AG04450 (cell line): ENCODE measurements around the gene CACNA1E. TPM values are rescaled to one million over a fixed set of nuclear protein-coding genes. Genes with fewer than 3 reads are reported as not detected.

ENCODE experiments used
- CTCF ChIA-PET: fragments of 300-600, 350-600 bp; formaldehyde crosslinking; extraction: SDS; loops from one replicate; lab custom pipeline; 2022; ENCODE audit warnings: antibody characterized with exemption, inconsistent platforms; lab: Charles Lee
- POLR2A ChIA-PET: fragments of 350-600 bp; formaldehyde crosslinking; extraction: SDS; loops from one replicate; lab custom pipeline; 2021; ENCODE audit warnings: antibody characterized with exemption, inconsistent platforms; lab: Yijun Ruan, JAX
- DNase-seq: peaks from one replicate; pipeline ENCODE4 v3.0.0-alpha.2; 2011; ENCODE audit warnings: low read depth, low spot score
- H3K27ac ChIP-seq: one replicate; pipeline ENCODE4 v1.5.1; 2012; ENCODE audit warnings: low read depth, low read length, control low read depth
- H3K27me3 ChIP-seq: one replicate; pipeline ENCODE4 v1.6.0; 2012; ENCODE audit warnings: low read length; ENCODE audit not compliant: control insufficient read depth, insufficient read depth
- H3K4me3 ChIP-seq: 2 replicates; pipeline ENCODE4 v1.5.1; 2011; ENCODE audit warnings: mild to moderate bottlenecking, low read depth, low read length, control low read depth
- H3K9me3 ChIP-seq: 2 replicates; pipeline ENCODE4 v1.5.1; 2012; ENCODE audit warnings: low read length; ENCODE audit not compliant: control insufficient read depth, insufficient read depth
- CTCF ChIP-seq: IDR thresholded peaks from 2 replicates; pipeline ENCODE4 v1.5.1; 2011; ENCODE audit warnings: low read depth, low read length, control low read depth, inconsistent platforms
- polyA plus RNA-seq: library from polyadenylated mRNA; depleted of rRNA; stranded (reverse); fragments of >200 nt; gene quantifications from 2 replicates; pipeline ENCODE4 v1.2.3, GENCODE V29; 2011

The CACNA1E gene
- polyA plus RNA-seq, 1 experiment = not detected

- CTCF ChIA-PET = no interaction called here
- peak; percentile 13; the same call in 1 of the 2 replicates for TF ChIP-seq CTCF
- no peaks in the 10 kb centered on the region for H3K27me3 ChIP-seq
- DNase-seq = no peak
- POLR2A ChIA-PET = no interaction called here
- no peak overlapping the region for H3K27ac ChIP-seq
- no peak overlapping the region for H3K4me3 ChIP-seq
- peaks cover 3% of the 10 kb centered on the region; the same call in 1 of the 2 replicates for H3K9me3 ChIP-seq
Observed at GRCh38 chr1:181587870-181588438, 104.6 kb downstream of the CACNA1E start.

GRCh38 chr1:181588631-181589030, 105.3 kb downstream of the CACNA1E start:
- ChIA-PET CTCF (no interaction called here), POLR2A (no interaction called here)
- peaks cover 3% of the 10 kb centered on the region; the same call in 1 of the 2 replicates for H3K9me3 ChIP-seq
- no peak for TF ChIP-seq CTCF
- no peak overlapping the region for H3K27ac ChIP-seq
- DNase-seq = no peak
- H3K27me3 ChIP-seq = no peaks in the 10 kb centered on the region
- H3K4me3 ChIP-seq = no peak overlapping the region

GRCh38 chr1:181592255-181592859, 109.0 kb downstream of the CACNA1E start:
- DNase-seq = no peak
- peaks cover 3% of the 10 kb centered on the region; the same call in 1 of the 2 replicates for H3K9me3 ChIP-seq
- no peak overlapping the region for H3K4me3 ChIP-seq
- CTCF ChIA-PET = no interaction called here
- no peak for TF ChIP-seq CTCF
- H3K27me3 ChIP-seq = no peaks in the 10 kb centered on the region
- POLR2A ChIA-PET = no interaction called here
- H3K27ac ChIP-seq = no peak overlapping the region

GRCh38 chr1:181593042-181593441, 109.7 kb downstream of the CACNA1E start:
- ChIA-PET POLR2A (no interaction called here), CTCF (no interaction called here)
- H3K9me3 ChIP-seq = peaks cover under 1% of the 10 kb centered on the region; the same call in 1 of the 2 replicates
- no peak for TF ChIP-seq CTCF
- H3K4me3 ChIP-seq = no peak overlapping the region
- H3K27me3 ChIP-seq = no peaks in the 10 kb centered on the region
- no peak for DNase-seq
- no peak overlapping the region for H3K27ac ChIP-seq

- H3K27me3 ChIP-seq = no peaks in the 10 kb centered on the region
- no peak overlapping the region for H3K27ac ChIP-seq
- no peak for TF ChIP-seq CTCF
- H3K9me3 ChIP-seq = no peaks in the 10 kb centered on the region
- ChIA-PET POLR2A (no interaction called here), CTCF (no interaction called here)
- H3K4me3 ChIP-seq = no peak overlapping the region
- no peak for DNase-seq
Observed at GRCh38 chr1:181594553-181594952, 111.2 kb downstream of the CACNA1E start.
